SK-N-SH treated with all-trans-retinoic acid at 6 μM for 48 hours (cell line): Measurements from ENCODE around the gene SLC30A5.

Experiments
- ARNTL ChIP-seq: fragments of 450-650 bp; formaldehyde crosslinking; IDR thresholded peaks from 2 replicates; pipeline ENCODE4 v1.5.0; 2020; ENCODE audit warnings: low read depth, mild to moderate bottlenecking, moderate library complexity, borderline replicate concordance
- BACH2 ChIP-seq: fragments of 250-450 bp; sonication (Bioruptor Pico); IDR thresholded peaks from 2 replicates; pipeline ENCODE4 v1.9.0; 2021; ENCODE audit warnings: mild to moderate bottlenecking, borderline replicate concordance
- CSDC2 ChIP-seq: fragments of 250-450 bp; sonication (Bioruptor Pico); IDR thresholded peaks from 2 replicates; pipeline ENCODE4 v1.5.0; 2020; ENCODE audit warnings: mild to moderate bottlenecking, moderate library complexity
- ESRRG ChIP-seq: fragments of 250-450 bp; sonication (Bioruptor Pico); IDR thresholded peaks from 2 replicates; pipeline ENCODE4 v1.6.1; 2021; ENCODE audit warnings: mild to moderate bottlenecking
- ISL1 ChIP-seq: fragments of 250-450 bp; sonication (Bioruptor Pico); IDR thresholded peaks from 2 replicates; pipeline ENCODE4 v2.1.2; 2022; ENCODE audit warnings: mild to moderate bottlenecking, moderate library complexity
- OSR1 ChIP-seq: fragments of 250-450 bp; sonication (Bioruptor Pico); IDR thresholded peaks from 2 replicates; pipeline ENCODE4 v1.8.0; 2022; ENCODE audit warnings: moderate library complexity, mild to moderate bottlenecking, inconsistent platforms
- SNAI2 ChIP-seq: fragments of 250-450 bp; sonication (Bioruptor Pico); IDR thresholded peaks from 2 replicates; pipeline ENCODE4 v1.5.0; 2020; ENCODE audit warnings: mild to moderate bottlenecking, moderate library complexity
- TCF4 ChIP-seq: fragments of 250-450 bp; sonication (Bioruptor Pico); IDR thresholded peaks from 2 replicates; pipeline ENCODE4 v1.8.0; 2021; ENCODE audit warnings: mild to moderate bottlenecking, moderate library complexity, borderline replicate concordance
- ZC3H10 ChIP-seq: fragments of 250-450 bp; sonication (Bioruptor Pico); IDR thresholded peaks from 2 replicates; pipeline ENCODE4 v1.5.1; 2021; ENCODE audit warnings: mild to moderate bottlenecking, moderate library complexity
- ZFP3 ChIP-seq: fragments of 250-450 bp; sonication (Bioruptor Pico); IDR thresholded peaks from 2 replicates; pipeline ENCODE4 v1.5.0; 2020; ENCODE audit warnings: mild to moderate bottlenecking, moderate library complexity
- ZFP30 ChIP-seq: fragments of 450-650 bp; formaldehyde crosslinking; IDR thresholded peaks from 2 replicates; pipeline ENCODE4 v1.5.0; 2022; ENCODE audit warnings: mild to moderate bottlenecking, moderate library complexity
- ZNF70 ChIP-seq: fragments of 450-650 bp; formaldehyde crosslinking; IDR thresholded peaks from 2 replicates; pipeline ENCODE4 v1.5.0; 2020; ENCODE audit warnings: mild to moderate bottlenecking, moderate library complexity
- TF ChIP-seq, protein P1 (sequence below): fragments of 250-450 bp; sonication (Bioruptor Pico); IDR thresholded peaks from 2 replicates; pipeline ENCODE4 v1.8.0; 2021; ENCODE audit warnings: low read depth, mild to moderate bottlenecking, moderate library complexity, borderline replicate concordance
- TF ChIP-seq, protein P2 (sequence below): fragments of 250-450 bp; sonication (Bioruptor Pico); IDR thresholded peaks from 2 replicates; pipeline ENCODE4 v1.5.1; 2020; ENCODE audit warnings: low read depth, mild to moderate bottlenecking, moderate library complexity

DNA sequence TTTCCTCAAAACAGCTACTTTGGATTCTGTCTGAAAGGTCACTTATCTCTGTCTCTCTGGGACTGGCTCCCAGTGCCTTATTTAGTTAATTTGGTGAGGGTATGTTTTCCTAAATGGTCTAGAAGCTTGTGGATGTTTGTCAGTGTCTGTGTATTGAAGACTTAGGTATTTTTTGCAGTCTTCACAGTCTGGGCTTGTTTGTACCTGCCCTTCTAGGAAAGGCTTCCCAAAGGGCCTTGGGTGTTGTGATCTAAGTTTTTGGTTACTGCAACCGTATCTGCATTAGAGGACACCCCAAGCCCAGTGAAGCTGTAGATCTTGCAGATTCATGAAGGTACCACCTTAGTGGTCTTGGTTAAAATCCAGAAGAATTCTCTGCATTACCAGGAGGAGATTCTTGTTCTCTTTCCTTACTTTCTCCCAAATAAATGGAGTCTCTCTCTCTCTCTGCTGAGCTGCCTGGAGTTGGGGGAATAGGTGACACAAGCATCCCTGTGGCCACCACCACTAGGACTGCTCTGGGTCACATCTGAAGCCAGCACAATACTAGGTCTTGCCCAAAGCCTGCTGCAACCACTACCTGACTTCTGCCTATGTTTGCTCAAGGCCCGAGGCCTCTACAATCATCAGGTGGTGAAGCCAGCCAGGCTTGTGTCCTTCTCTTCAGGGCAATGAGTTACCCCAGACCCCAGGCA, 55.3 kb downstream of the SLC30A5 start:
- no peak for TF ChIP-seq ESRRG (CRISPR knock-in tag)
- TF ChIP-seq OSR1, result no peak
- TF ChIP-seq, protein P1, sequence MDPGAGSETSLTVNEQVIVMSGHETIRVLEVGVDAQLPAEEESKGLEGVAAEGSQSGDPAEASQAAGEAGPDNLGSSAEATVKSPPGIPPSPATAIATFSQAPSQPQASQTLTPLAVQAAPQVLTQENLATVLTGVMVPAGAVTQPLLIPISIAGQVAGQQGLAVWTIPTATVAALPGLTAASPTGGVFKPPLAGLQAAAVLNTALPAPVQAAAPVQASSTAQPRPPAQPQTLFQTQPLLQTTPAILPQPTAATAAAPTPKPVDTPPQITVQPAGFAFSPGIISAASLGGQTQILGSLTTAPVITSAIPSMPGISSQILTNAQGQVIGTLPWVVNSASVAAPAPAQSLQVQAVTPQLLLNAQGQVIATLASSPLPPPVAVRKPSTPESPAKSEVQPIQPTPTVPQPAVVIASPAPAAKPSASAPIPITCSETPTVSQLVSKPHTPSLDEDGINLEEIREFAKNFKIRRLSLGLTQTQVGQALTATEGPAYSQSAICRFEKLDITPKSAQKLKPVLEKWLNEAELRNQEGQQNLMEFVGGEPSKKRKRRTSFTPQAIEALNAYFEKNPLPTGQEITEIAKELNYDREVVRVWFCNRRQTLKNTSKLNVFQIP, result no peak
- TF ChIP-seq, protein P2, sequence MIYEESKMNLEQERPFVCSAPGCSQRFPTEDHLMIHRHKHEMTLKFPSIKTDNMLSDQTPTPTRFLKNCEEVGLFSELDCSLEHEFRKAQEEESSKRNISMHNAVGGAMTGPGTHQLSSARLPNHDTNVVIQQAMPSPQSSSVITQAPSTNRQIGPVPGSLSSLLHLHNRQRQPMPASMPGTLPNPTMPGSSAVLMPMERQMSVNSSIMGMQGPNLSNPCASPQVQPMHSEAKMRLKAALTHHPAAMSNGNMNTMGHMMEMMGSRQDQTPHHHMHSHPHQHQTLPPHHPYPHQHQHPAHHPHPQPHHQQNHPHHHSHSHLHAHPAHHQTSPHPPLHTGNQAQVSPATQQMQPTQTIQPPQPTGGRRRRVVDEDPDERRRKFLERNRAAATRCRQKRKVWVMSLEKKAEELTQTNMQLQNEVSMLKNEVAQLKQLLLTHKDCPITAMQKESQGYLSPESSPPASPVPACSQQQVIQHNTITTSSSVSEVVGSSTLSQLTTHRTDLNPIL (CRISPR knock-in tag), result no peak
- TF ChIP-seq BACH2 (CRISPR knock-in tag), result no peak
- TF ChIP-seq ZFP30, result no peak
- no peak for TF ChIP-seq ZC3H10 (CRISPR knock-in tag)
- no peak for TF ChIP-seq TCF4
- TF ChIP-seq ZFP3 (CRISPR knock-in tag), result no peak
- TF ChIP-seq SNAI2 (CRISPR knock-in tag), result no peak
- TF ChIP-seq ZNF70 (CRISPR knock-in tag), result no peak
- no peak for TF ChIP-seq CSDC2 (CRISPR knock-in tag)
- no peak for TF ChIP-seq ARNTL (CRISPR knock-in tag)
- no peak for TF ChIP-seq ISL1 (CRISPR knock-in tag)
